Liver (tissue), 9 donors: ENCODE data around the gene FOSL2. TPM values are rescaled to one million over a fixed set of nuclear protein-coding genes. Genes with fewer than 3 reads are reported as not detected.

ENCODE experiments used
- DNase-seq: peaks from one replicate; pipeline ENCODE4 v3.0.0-alpha.2; 2017; ENCODE audit warnings: low spot score
- H3K27ac ChIP-seq, 2 donors: one replicate each; pipeline ENCODE4 v1.7.0; 2013; ENCODE audit warnings: inconsistent platforms in 2 of 2, low read length in 2 of 2, control low read depth in 1 of 2, low read depth in 1 of 2, mild to moderate bottlenecking in 1 of 2
- H3K27me3 ChIP-seq, 4 donors: one replicate each; pipeline versions ENCODE4 v1.6.1 to v1.7.0; 2013; ENCODE audit warnings: low read length in 3 of 4, inconsistent platforms in 1 of 4, mild to moderate bottlenecking in 1 of 4, moderate library complexity in 1 of 4; ENCODE audit not compliant: control insufficient read depth in 4 of 4, insufficient read depth in 4 of 4
- H3K36me3 ChIP-seq, 4 donors: one replicate each; pipeline versions ENCODE4 v1.6.1 to v1.7.0; 2013; ENCODE audit warnings: low read length in 3 of 4, mild to moderate bottlenecking in 3 of 4, low read depth in 1 of 4, moderate library complexity in 1 of 4; ENCODE audit not compliant: control insufficient read depth in 4 of 4, insufficient read depth in 3 of 4
- H3K4me1 ChIP-seq, 4 donors: one replicate each; pipeline versions ENCODE4 v1.6.1 to v1.7.0; 2013; ENCODE audit warnings: low read length in 3 of 4, mild to moderate bottlenecking in 3 of 4, moderate library complexity in 1 of 4; ENCODE audit not compliant: control insufficient read depth in 4 of 4, insufficient read depth in 4 of 4
- H3K4me3 ChIP-seq, 3 donors: one replicate each; pipeline versions ENCODE4 v1.6.1 to v1.7.0; 2013; ENCODE audit warnings: low read length in 3 of 3, control low read depth in 1 of 3, low read depth in 1 of 3, mild to moderate bottlenecking in 1 of 3
- H3K9ac ChIP-seq, 2 donors: one replicate each; pipeline ENCODE4 v1.7.0; 2013; ENCODE audit warnings: low read length in 2 of 2, mild to moderate bottlenecking in 2 of 2, moderate library complexity in 2 of 2, control low read depth in 1 of 2, low read depth in 1 of 2
- H3K9me3 ChIP-seq, 4 donors: one replicate each; pipeline versions ENCODE4 v1.6.1 to v1.7.0; 2013; ENCODE audit warnings: low read length in 3 of 4; ENCODE audit not compliant: control insufficient read depth in 4 of 4
- EGR1 ChIP-seq, 2 donors: IDR thresholded peaks; 2 replicates each; pipeline ENCODE4 v1.6.1; 2016 to 2018; ENCODE audit warnings: antibody characterized with exemption in 2 of 2, low read depth in 2 of 2
- FOXA1 ChIP-seq: IDR thresholded peaks from 2 replicates; pipeline ENCODE4 v1.6.1; 2016; ENCODE audit warnings: antibody characterized with exemption
- FOXA2 ChIP-seq: IDR thresholded peaks from 2 replicates; pipeline ENCODE4 v1.6.1; 2016; ENCODE audit warnings: antibody characterized with exemption
- GABPA ChIP-seq, 2 donors: IDR thresholded peaks in 1 of 2; conservative IDR thresholded peaks in 1 of 2; 2 replicates each; pipeline ENCODE4 v1.6.1; 2016; ENCODE audit warnings: antibody characterized with exemption in 2 of 2, mild to moderate bottlenecking in 1 of 2, moderate library complexity in 1 of 2
- HNF4A ChIP-seq, 2 donors: conservative IDR thresholded peaks; 2 replicates each; pipeline ENCODE4 v1.6.1; 2016; ENCODE audit warnings: antibody characterized with exemption in 2 of 2, mild to moderate bottlenecking in 2 of 2
- HNF4G ChIP-seq: IDR thresholded peaks from 2 replicates; pipeline ENCODE4 v1.6.1; 2016; ENCODE audit warnings: antibody characterized with exemption
- JUND ChIP-seq, 2 donors: IDR thresholded peaks; 2 replicates each; pipeline ENCODE4 v1.6.1; 2016; ENCODE audit warnings: antibody characterized with exemption in 2 of 2
- NR2F2 ChIP-seq: IDR thresholded peaks from 2 replicates; pipeline ENCODE4 v1.6.1; 2016; ENCODE audit warnings: antibody characterized with exemption
- RAD21 ChIP-seq, 2 donors: IDR thresholded peaks; 2 replicates each; pipeline ENCODE4 v1.6.1; 2016; ENCODE audit warnings: antibody characterized with exemption in 2 of 2, mild to moderate bottlenecking in 2 of 2
- TAF1 ChIP-seq: conservative IDR thresholded peaks from 2 replicates; pipeline ENCODE4 v1.6.1; 2016; ENCODE audit warnings: antibody characterized with exemption, mild to moderate bottlenecking
- YY1 ChIP-seq: IDR thresholded peaks from 2 replicates; pipeline ENCODE4 v1.6.1; 2016; ENCODE audit warnings: antibody characterized with exemption, mild to moderate bottlenecking
- WGBS: extraction: QIAGEN DNeasy Blood & Tissue Kit; methylation state at CpG from one replicate; pipeline ENCODE4 v1.1.7; 2013; 5-methylcytosine and 5-hydroxymethylcytosine counted together
- polyA plus RNA-seq, 2 donors: library from polyadenylated mRNA; stranded (reverse) in 1 of 2; unstranded in 1 of 2; fragments of 200-250 nt in 1 of 2; fragments of >200 nt in 1 of 2; fragmentation: Nextera tagmentation in 1 of 2; extraction: Ambion mirVana in 1 of 2; gene quantifications; one replicate each; pipeline versions ENCODE4 v1.2.1 to v1.2.3, GENCODE V29; 2013 to 2015
- total RNA-seq, 2 donors: library from RNA; depleted of rRNA; stranded (reverse); fragments of >200 nt; gene quantifications; one replicate each; pipeline ENCODE4 v1.2.3, GENCODE V29; 2014
- TF ChIP-seq, protein P1 (sequence below): fragments of 150-350 bp; IDR thresholded peaks from 2 replicates; pipeline ENCODE4 v1.5.1; 2017; ENCODE audit warnings: improper control_type of control experiment, low read depth, low read length; ENCODE audit not compliant: missing input control
- TF ChIP-seq, protein P2 (sequence below): IDR thresholded peaks from 2 replicates; pipeline ENCODE4 v1.6.1; 2016; ENCODE audit warnings: antibody characterized with exemption, mild to moderate bottlenecking
- TF ChIP-seq, protein P3 (sequence below): IDR thresholded peaks from 2 replicates; pipeline ENCODE4 v1.6.1; 2016; ENCODE audit warnings: antibody characterized with exemption
- TF ChIP-seq, protein P4 (sequence below): IDR thresholded peaks from 2 replicates; pipeline ENCODE4 v1.6.1; 2016; ENCODE audit warnings: antibody characterized with exemption
- donor health status: healthy.
- donor health status: healthy.
- donor health status: healthy.
- donor health status: healthy.
- donor health status: healthy.

FOSL2 gene
- total and polyA plus RNA-seq, 4 donors = 1.9 to 10.7 (median 2.6) TPM

DNA sequence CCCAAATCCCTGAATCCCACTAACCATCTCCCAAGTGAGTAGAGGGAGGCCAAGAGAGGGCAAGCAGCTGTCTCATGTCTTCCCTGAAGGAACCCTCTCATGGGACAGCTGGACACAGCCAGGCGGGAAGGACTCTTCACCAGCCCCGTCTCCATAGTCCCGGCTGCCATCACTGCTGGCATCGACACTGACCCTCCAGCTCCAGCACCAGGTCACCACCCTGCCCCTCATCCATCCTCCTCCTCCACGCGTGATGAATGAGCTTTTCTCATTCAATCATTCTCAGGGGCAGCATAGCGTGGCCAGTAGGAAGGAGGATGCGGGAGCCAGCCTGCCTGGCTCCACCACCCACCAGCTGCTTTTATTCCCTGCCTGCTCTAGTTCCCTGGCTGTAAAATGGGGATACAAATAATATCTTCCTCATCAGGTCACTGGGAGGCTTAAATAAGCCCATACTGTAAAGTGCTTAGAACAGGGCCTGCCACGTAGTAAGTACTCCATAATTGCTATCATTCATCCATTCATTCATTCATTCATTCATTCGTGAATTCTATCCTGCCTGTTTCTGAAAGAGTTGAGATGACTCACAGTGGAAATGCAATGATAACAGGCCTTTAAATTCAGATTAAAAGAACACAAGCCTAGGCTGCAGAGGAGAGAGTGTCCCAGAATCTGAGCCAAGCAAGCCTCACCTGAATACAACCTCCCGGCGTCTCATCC, 30.5 kb upstream of the FOSL2 start (continued):
- TF ChIP-seq, protein P1, sequence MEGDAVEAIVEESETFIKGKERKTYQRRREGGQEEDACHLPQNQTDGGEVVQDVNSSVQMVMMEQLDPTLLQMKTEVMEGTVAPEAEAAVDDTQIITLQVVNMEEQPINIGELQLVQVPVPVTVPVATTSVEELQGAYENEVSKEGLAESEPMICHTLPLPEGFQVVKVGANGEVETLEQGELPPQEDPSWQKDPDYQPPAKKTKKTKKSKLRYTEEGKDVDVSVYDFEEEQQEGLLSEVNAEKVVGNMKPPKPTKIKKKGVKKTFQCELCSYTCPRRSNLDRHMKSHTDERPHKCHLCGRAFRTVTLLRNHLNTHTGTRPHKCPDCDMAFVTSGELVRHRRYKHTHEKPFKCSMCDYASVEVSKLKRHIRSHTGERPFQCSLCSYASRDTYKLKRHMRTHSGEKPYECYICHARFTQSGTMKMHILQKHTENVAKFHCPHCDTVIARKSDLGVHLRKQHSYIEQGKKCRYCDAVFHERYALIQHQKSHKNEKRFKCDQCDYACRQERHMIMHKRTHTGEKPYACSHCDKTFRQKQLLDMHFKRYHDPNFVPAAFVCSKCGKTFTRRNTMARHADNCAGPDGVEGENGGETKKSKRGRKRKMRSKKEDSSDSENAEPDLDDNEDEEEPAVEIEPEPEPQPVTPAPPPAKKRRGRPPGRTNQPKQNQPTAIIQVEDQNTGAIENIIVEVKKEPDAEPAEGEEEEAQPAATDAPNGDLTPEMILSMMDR = no peak
- TF ChIP-seq RAD21 (IDR thresholded peaks at IDR 0.05) = no peak
- TF ChIP-seq, protein P2, sequence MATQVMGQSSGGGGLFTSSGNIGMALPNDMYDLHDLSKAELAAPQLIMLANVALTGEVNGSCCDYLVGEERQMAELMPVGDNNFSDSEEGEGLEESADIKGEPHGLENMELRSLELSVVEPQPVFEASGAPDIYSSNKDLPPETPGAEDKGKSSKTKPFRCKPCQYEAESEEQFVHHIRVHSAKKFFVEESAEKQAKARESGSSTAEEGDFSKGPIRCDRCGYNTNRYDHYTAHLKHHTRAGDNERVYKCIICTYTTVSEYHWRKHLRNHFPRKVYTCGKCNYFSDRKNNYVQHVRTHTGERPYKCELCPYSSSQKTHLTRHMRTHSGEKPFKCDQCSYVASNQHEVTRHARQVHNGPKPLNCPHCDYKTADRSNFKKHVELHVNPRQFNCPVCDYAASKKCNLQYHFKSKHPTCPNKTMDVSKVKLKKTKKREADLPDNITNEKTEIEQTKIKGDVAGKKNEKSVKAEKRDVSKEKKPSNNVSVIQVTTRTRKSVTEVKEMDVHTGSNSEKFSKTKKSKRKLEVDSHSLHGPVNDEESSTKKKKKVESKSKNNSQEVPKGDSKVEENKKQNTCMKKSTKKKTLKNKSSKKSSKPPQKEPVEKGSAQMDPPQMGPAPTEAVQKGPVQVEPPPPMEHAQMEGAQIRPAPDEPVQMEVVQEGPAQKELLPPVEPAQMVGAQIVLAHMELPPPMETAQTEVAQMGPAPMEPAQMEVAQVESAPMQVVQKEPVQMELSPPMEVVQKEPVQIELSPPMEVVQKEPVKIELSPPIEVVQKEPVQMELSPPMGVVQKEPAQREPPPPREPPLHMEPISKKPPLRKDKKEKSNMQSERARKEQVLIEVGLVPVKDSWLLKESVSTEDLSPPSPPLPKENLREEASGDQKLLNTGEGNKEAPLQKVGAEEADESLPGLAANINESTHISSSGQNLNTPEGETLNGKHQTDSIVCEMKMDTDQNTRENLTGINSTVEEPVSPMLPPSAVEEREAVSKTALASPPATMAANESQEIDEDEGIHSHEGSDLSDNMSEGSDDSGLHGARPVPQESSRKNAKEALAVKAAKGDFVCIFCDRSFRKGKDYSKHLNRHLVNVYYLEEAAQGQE = no peak

DNA sequence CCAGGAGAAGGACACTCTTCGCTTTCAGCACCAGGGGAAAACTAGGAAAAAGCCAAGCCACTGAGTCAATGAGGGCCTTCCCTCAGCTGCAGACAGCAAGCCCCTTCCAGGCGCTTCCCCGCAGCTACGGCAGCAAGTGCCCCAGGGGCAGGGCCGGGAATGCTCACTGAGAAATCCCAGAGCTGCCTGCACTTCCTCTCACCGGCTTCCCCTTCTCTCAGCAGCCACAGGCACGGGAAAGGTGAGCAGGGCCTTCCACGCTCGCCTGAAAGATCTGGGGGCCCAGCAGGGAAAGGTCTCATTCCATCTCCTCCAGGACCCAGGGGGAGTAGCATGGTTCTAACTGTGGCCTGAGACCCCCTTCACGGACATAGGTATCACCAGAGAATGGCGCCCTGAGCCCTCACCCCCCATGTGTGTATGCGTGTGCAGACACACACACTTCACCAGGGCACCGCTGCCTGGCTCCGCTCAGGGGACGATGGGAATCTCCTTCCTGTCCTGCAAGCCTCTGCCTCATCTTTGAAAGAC, 29.6 kb upstream of the FOSL2 start:
- 92% methylated on average over 15 of the region's 15 CpGs for WGBS

More for the DNA sequence above, 29.6 kb upstream of the FOSL2 start:
- H3K36me3 ChIP-seq = no peaks in the 10 kb centered on the region
- TF ChIP-seq JUND (IDR thresholded peaks at IDR 0.05) (no peak), NR2F2 (no peak), YY1 (no peak), GABPA (IDR thresholded peaks at IDR 0.05 in 1 of 2, conservative IDR thresholded peaks at IDR 0.05 in 1 of 2) (no peak), FOXA1 (no peak), EGR1 (IDR thresholded peaks at IDR 0.05; ENCODE audit: low read depth in 2 of 2) (no peak), TAF1 (no peak), HNF4G (no peak), FOXA2 (no peak), HNF4A (conservative IDR thresholded peaks at IDR 0.05) (no peak)
- TF ChIP-seq, protein P3, sequence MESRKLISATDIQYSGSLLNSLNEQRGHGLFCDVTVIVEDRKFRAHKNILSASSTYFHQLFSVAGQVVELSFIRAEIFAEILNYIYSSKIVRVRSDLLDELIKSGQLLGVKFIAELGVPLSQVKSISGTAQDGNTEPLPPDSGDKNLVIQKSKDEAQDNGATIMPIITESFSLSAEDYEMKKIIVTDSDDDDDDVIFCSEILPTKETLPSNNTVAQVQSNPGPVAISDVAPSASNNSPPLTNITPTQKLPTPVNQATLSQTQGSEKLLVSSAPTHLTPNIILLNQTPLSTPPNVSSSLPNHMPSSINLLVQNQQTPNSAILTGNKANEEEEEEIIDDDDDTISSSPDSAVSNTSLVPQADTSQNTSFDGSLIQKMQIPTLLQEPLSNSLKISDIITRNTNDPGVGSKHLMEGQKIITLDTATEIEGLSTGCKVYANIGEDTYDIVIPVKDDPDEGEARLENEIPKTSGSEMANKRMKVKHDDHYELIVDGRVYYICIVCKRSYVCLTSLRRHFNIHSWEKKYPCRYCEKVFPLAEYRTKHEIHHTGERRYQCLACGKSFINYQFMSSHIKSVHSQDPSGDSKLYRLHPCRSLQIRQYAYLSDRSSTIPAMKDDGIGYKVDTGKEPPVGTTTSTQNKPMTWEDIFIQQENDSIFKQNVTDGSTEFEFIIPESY = no peak
- TF ChIP-seq, protein P1 = no peak
- TF ChIP-seq, protein P4, sequence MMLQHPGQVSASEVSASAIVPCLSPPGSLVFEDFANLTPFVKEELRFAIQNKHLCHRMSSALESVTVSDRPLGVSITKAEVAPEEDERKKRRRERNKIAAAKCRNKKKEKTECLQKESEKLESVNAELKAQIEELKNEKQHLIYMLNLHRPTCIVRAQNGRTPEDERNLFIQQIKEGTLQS = no peak
- TF ChIP-seq, protein P2 = no peak
- no peak overlapping the region for H3K27ac ChIP-seq
- no peak for DNase-seq
- H3K9me3 ChIP-seq = no peaks in the 10 kb centered on the region
- no peak overlapping the region for H3K9ac ChIP-seq
- no peaks in the 10 kb centered on the region for H3K27me3 ChIP-seq
- H3K4me3 ChIP-seq = no peak overlapping the region
- H3K4me1 ChIP-seq = peaks cover 0 to 9% (median 2%) of the 10 kb centered on the region in 4 donors
